Measurements from ENCODE around the gene TIGD6.

Gene TIGD6

DNA sequence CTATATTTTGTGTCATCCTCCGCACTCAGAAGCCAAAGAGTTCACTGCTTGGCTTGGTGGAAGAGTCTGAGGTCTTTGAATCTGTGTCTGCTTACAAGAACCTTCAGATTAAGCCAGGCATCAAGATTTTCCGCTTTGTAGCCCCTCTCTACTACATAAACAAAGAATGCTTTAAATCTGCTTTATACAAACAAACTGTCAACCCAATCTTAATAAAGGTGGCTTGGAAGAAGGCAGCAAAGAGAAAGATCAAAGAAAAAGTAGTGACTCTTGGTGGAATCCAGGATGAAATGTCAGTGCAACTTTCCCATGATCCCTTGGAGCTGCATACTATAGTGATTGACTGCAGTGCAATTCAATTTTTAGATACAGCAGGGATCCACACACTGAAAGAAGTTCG is 19.2 kb downstream of the TIGD6 start:
- DNase-seq (ENCODE audit: low spot score): no peak

DNA sequence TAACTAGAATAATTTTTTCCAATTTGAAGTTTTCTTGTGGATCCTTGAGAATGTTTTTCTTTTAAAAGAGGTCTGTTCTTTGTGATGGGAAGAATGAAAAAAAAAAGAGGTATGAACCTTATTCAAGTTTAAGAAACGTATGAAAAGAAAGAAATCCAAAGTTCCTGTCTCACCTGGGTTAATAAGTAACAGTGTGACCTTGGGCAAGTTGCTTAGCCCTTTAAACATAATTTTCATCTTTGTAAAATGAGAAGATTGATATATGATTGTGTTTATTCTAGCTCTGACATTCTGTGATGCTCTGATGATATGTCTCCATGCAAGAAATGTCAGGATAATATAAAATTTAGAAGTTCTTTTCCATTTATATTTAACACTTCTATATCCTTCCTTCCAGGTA is 20.6 kb downstream of the TIGD6 start:
- no peak for DNase-seq (ENCODE audit: low spot score)

DNA sequence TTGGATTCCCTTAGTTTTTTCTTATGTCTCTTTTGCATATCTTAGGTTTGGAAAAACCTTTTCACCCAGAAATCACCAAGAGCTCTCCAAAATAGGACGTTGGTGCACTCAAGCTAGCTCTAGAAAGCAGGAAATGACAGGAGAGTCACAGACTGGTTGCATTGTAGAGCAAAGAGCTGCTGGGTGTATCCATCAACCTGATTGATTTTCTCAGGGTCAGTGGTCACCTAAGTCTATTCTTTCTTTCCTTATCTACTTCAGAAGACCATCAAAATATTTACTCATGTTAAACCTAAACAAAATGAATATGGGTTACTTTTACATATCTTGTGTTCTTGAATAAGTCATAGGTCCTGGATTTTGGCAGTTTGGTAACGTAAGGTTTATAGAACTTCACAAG is 25.0 kb downstream of the TIGD6 start:
- DNase-seq (ENCODE audit: low spot score): no peak

DNA sequence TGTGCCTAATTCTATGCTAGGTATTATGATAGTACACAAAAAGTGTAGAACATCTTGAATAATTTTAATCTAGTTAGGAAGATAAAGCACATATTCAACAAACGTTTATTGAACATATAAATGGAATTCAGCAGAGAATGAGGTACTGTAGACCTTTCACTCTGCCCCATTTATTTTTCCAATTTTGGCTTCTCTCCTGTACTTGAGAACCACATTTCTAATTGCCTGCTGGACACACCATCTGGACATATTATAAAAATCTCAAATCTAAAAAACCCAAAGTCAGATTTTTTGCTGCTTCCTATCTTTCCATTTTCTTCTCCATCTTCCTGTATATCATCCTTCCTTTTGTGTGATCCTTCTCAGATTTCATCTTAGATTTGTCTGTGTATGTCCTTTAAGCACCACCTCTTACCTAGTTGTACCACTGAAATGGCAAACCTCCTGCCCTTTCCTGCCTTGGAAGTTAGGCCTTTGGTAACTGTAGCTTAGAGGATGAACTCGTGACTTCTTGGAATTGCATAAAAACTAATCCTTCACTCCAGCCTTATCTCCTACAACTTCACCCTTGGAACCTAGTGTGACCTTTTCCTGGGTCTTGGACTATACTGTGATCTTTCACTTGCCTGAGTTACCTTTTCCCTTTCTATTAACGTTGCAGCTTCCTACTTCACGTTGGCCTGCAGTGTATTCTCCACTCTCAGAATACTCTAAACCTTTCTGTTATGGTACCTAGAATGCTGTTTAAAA is 31.1 kb downstream of the TIGD6 start:
- no peak for DNase-seq (ENCODE audit: low spot score)

DNA sequence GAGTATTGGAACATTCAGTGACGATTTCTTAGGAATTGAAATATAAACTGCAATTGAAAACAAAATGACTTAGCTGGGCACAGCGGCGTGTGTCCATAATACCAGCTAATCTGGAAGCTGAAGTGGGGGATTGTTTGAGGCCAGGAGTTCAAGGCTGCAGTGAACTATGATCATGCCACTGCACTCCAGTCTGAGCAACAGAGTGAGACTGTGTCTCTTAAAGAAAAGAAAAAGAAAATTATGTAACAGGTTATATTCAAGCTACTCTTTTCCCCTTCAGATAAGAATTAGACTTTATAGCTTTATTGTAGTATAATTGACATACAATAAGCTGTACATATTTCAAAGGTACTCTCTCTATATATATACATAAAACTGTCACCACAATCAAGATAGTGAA is 33.5 kb downstream of the TIGD6 start:
- no peak for DNase-seq (ENCODE audit: low spot score)

DNA sequence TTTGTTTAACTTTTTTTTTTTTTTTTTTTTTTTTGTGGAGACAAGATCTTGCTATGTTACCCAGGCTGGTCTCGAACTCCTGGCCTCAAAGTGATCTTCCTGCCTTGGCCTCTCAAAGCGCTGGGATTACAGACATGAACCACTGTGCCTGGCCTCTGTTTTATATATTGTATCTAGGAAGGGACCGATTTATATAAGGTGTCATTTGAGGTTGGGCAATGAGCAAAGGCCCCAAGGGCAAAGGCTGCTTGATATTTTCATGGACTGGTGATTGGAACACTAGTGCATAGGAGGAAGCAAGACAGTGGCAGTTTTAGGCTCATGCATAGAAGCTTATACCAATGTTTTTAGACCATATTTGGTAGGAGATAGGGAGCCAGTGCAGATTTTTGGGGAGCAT is 36.7 kb downstream of the TIGD6 start:
- no peak for DNase-seq (ENCODE audit: low spot score)

DNA sequence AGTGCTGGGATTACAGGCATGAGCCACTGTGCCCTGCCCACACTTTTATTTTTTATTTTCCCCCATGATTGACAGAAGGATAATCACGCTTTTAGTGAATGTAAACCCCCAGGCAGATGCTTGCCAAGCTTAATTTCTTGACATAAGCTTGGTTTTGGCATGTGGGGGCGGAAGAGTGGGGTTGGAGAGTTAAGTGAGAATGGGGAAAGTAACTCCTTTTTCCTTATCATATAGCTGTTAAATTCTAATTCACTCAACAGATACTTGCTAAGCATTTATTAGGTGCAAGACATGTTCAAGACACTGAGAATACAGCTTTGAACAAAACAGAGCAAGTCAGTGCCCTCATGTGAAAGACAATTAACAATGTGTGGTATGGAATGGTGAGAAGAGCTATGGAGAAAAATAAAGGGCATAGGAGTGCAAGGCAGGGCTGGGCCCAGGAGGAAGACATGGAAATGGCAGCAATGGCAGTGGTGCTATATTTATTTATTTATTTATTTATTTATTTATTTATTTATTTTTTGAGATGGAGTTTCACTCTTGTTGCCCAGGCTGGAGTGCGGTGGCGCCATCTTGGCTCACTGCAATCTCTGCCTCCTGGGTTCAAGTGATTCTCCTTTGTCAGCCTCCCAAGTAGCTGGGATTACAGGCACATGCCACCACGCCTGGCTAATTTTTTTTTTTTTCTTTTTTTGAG is 37.7 kb downstream of the TIGD6 start:
- DNase-seq (ENCODE audit: low spot score): no peak

DNA sequence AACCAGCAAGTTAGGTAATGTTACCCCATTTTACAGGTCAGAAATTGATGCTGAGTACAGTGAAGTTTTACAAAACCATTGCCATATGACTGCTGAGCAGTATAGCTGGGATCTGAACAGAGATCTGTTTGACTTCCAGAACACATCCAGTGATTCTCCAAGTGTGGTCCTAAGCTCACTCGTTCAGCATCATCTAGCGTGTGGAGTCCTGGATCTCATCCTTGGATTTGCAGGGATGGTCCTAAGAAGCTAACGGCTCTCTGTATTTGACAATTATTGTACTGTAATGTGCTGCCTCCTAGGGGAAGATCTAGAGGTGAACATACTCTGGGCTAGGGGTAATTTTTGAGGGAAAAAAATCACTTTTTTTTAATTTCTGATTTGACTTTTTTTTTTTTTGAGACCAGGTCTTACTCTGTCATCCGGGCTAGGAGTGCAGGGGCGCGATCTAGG is 38.5 kb downstream of the TIGD6 start:
- peak; percentile 37 for DNase-seq (ENCODE audit: low spot score)

DNA sequence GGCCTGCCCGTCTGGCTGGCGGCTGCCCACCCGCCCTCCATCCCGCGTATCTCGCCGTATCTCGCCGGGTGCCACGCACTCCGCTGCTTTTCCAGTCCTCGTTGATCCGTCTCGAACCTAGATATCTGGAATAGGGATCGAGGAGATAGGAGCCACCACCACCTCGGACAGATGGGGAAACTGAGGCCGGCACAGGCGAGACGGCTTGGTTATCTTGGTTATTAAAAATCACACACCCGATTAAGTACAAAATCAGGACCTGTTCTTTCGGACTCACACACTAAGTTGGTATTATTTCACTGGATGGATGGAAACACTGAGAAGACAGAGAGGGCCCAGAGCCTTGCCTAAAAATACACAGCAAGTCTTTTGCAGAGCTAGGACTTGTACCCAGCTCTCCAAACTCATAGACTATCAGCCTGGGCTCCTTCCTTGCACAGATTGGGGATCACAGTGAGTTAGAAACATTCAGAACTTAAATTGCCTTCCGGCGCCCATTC is 39.2 kb downstream of the TIGD6 start:
- no peak for DNase-seq (ENCODE audit: low spot score)

DNA sequence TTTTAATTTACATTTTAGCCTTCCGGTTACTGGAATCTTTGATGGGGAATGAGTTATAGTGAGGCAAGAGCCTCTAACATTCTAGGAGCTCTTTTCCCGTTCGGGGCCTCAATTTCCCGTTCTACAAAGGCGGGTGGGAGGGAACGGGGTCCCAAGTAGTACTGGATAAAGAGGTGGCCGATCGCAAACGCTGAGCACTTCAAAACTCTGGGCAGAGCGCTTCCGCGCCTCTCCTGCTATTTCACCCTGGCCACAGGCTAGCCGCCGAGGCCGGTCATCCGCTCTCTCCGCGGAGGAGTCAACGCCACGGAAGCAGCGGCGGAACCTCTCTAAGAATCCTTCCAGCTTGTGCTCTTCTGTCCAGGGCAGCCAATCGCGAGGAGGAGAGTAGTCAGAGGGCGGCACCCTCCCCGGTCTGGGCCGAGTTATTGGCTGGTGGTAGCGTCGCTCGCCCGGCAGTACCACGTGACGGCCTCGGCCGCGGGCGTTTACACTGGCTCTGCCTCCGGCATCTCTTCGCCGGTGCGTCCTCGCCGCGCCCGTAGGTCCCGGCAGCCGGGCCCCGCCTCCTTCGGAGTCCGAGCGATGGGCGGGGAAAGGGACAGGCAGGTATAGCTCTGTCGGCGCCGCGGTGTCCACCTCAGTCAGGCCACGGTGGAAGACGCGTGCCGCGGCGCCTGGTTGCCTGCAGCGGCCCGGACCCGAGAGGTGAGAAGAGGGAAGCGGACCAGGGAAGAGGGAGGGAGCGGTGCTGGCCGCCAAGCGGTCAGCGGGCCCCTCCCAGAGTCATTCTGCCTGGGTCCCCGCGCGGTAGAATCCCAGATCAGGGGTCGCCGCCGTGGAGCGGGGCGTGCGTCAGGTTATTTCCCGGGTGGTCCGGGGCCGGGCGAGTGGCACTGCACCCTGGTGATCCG is 39.9 kb downstream of the TIGD6 start, which contains the start of gene SLC26A2:
Gene SLC26A2 (plus strand): TSS at position 487 of the 914 bp plus-strand sequence. CDS start 16,895 bp downstream, outside the sequence.
- peak; percentile 97 for DNase-seq (ENCODE audit: low spot score)

DNA sequence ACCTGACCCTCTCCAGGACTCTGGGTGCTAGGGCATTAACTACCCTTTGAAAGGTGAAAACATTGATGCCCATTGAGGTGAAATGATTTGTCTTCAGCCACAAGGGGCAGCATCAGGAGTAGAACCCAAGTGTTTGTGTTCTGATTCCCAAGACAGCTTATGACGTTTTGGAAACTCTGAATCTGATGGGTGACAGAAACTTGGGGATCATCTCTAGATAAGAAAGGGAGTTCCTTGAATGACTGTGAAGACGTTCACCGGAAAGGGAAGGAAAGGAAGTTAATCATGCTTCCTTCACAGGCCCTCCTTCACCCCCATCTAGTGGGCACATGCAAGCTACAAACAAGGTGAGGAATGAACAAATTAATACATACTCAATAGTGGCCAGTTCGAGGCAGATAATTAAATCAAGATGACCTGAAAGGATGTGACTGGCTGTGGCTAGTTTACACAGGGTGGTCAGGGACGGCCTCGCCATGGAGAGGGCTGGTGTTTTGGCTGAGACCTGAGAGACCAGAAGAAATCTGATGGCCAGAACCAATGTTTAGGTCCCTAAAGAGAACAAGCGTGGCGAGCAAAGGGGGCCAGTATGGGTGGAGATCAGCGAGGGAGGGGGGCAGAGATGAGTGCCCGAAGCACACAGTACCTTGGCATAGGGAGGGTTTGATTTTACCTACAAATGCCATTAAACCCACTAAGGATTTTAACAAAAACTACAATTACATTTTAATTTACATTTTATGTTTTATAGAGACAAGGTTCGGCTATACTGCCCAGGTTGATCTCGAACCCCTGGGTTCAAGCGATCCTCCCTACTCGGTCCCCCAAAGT is 40.8 kb downstream of the TIGD6 start:
- peak; percentile 41 for DNase-seq (ENCODE audit: low spot score)

DNA sequence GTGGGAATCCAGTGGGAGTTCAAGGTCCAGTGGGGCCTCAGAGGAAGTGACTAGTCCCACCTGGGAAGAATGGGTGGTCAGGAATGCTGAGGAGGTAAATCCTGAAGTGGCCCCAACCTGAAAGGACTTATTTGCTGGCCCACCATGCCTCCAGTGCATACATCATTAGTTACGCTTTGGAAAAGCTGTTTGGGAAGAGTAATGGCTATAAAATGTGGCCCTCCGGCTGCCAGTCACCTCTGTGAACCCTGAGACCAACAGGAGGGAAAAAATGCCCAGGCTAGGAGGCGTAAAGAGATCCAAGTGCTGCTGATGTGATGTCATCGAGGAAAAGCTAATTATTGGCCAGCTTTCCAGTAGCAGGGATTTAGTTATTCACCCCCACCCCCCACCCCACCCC is 42.6 kb downstream of the TIGD6 start:
- no peak for DNase-seq (ENCODE audit: low spot score)

DNA sequence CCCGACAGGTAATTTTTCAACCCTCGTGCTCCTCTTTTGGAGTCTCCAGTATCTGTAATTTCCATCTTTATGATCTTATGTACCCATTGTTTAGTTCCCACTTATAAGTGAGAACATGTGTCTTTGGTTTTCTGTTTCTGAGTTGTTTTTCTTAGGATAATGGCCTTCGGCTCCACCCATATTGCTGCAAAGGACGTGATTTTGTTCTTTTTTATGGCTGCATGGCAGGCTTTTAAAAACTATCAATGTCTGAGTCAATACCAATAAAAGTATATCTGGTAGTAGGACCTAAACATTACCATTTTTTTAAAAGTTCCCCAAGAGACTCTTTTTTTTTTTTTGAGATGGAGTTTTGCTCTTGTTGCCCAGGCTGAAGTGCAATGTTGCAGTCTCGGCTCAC is 43.8 kb downstream of the TIGD6 start:
- no peak for DNase-seq (ENCODE audit: low spot score)

DNA sequence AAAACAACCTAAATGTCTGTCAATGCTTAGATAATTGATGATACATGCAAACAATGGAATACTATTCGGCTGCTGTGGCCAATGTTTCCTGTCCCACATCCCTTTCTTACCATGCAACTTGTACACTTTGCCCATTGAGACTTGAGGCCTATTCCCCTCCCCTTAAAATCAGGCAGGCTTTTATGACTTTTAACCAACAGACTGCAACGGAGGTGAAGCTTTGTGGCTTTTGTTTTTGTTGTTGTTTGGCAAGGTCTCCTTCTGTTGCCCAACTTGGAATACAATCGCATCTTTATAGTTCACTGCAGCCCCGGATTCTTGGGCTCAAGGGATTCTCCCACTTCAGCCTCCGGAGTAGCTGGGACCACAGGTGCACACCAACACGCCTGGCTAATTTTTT is 45.7 kb downstream of the TIGD6 start:
- DNase-seq (ENCODE audit: low spot score): no peak

DNA sequence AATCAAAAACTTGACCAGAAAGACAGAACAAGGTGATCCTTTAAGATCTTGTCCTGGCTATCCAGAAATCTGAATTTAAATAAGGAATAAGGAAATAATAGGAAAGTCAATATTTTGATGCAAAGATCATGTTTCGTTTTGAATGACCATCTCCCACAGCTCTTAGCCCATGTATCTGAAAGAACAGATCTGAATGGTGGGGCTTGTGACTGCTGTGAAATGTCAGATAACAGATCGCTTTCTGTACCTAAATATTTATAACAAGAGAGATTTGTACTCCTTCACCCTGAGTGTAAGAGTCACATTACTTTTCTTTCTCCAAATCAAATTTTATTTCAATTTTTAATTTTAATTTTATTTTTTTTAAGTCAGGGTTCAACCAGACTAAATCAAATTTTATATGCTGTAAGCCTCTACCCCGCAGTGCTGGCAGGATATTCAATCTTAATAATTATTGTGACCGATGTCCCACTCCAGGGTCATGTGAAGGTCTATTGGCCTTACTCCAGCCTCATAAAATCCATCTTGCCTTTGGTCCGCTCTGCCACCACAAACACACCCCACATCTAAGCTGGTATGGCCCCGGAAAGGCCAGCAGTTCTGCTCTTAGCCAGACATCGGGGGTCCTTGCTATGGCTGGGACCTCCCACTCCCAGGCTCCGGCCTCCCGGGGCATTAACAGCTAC is 46.9 kb downstream of the TIGD6 start:
- no peak for DNase-seq (ENCODE audit: low spot score)

DNA sequence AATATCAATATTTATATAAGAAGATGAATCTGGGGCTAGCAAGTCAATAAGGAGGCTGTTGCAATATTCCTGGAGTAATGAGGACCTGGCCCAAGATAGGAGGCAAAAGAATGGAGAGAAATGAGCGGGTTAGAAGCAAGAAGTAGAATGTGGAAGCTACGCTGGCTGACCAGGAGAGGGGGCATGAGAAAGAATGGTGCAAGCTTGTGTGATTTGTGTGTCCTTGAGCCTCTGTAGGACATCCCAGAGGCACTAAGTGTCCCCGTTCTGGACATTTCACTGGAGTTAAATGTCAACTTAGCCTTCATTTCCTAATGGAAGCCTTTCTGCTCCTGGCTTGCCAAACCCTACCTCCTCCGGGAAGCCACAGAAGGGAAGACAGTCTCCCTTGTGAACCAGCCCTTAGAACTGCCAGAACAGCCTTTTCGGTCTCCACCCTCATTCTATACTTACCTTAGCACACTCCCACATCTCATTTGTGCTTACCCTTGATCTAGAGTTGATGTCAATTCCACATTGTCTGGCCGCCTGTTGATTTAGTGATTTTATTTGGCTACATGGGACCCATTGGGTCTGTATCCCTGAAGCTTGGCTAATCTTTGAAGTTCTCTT is 49.2 kb downstream of the TIGD6 start:
- no peak for DNase-seq (ENCODE audit: low spot score)

DNA sequence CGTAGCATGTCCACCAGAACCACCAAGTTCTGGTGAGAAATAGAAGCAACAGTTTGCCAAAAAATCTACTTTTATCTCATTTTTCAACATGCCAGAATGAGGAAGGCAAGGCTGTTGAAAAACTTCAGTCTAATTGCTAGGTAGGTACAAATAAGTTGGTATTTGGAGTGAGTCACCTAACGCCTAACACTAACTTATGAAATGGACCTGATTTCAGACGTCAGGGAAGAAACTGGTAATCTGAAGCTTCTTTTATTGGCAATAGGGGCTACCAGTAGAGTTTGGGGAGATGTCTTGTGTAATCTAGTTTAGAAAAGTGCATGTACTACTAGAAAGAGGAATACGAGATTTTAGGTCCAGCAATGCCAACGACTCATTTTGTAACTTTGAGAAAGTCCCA is 51.5 kb downstream of the TIGD6 start:
- DNase-seq (ENCODE audit: low spot score): no peak

DNA sequence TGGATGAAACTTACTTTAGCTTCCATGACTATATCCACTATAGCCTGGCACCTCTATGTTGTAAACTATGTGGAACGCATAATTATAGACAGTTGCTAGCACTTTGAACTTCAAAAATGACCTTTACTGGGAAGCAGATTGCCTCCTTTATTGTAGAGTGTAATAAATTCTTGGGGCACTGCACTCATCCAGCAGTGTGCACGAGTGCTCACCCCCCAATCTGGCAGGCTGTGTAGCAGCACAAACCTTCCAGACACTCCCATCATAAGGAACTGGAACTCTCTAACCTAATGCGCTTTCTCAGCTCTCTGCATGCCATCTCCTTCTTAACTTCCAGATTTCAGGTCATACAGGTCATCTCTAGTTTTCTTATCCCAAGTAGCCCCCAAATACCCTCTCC is 54.3 kb downstream of the TIGD6 start:
- DNase-seq (ENCODE audit: low spot score): no peak

DNA sequence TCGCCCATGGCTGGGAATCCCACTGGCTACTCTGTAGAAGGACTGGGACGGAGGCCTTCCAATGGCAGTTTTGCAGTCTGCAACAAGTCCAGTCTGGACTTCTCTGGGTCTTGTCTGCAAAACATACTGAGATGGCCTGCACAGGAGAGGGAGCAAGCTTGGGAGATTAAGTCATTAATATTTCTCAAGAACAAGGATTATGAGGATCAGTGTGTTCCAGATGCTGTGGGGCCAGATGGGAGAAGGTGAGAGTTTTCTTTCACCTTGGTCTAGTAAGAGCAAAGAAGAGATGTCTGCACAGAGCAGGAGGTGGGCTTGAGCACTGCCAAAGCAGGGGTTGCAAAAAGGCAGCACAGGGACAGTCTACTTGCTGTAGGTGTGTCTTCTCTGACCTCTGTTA is 55.8 kb downstream of the TIGD6 start, which contains the start of gene PDE6A:
Gene PDE6A (minus strand): TSS at position 128 of the 400 bp plus-strand sequence. CDS start 120 bp downstream, at position 8.
- no peak for DNase-seq (ENCODE audit: low spot score)
